Naive thymus-derived CD8-positive, alpha-beta T cell (primary cell): Measurements from ENCODE around the gene HOXA13. TPM values are rescaled to one million over a fixed set of nuclear protein-coding genes. Genes with fewer than 3 reads are reported as not detected.

Experiments
- ATAC-seq, 2 donors: fragments of 150-1000 bp; cut with Tn5 transposase in 1 of 2; sonication (Bioruptor Pico), chemical (Tn5 transposase) in 1 of 2; 1 replicate in 1 of 2; 2 replicates in 1 of 2; pipeline ENCODE4 v1.10.0; 2021; ENCODE audit warnings: mild to moderate bottlenecking in 2 of 2, moderate library complexity in 2 of 2
- POLR2A ChIA-PET: fragments of 350-600 bp; sonication (Branson Sonifier 250); formaldehyde crosslinking; loops from one replicate; lab custom pipeline; 2021; ENCODE audit warnings: antibody characterized with exemption; lab: Charles Lee
- DNase-seq, 10 donors: peaks; one replicate each; pipeline versions ENCODE4 v3.0.0 to v3.0.0-alpha.2; 2020 to 2022
- H3K27ac Mint-ChIP-seq, 10 donors: one replicate each; pipeline ENCODE4 v1.8.0; 2020 to 2022; ENCODE audit warnings: mild to moderate bottlenecking in 10 of 10, mixed read lengths in 10 of 10, moderate library complexity in 4 of 10, inconsistent platforms in 1 of 10
- H3K27me3 Mint-ChIP-seq, 5 donors: one replicate each; pipeline ENCODE4 v1.8.0; 2021 to 2022; ENCODE audit warnings: mixed read lengths in 5 of 5
- H3K36me3 Mint-ChIP-seq, 3 donors: one replicate each; pipeline ENCODE4 v1.8.0; 2020 to 2022; ENCODE audit warnings: mixed read lengths in 3 of 3, mild to moderate bottlenecking in 2 of 3, inconsistent platforms in 1 of 3
- H3K4me1 Mint-ChIP-seq, 4 donors: one replicate each; pipeline ENCODE4 v1.8.0; 2021 to 2022; ENCODE audit warnings: mixed read lengths in 4 of 4
- H3K4me3 Mint-ChIP-seq, 10 donors: one replicate each; pipeline ENCODE4 v1.8.0; 2020 to 2022; ENCODE audit warnings: mild to moderate bottlenecking in 10 of 10, mixed read lengths in 10 of 10, moderate library complexity in 6 of 10, inconsistent platforms in 1 of 10
- H3K9me3 Mint-ChIP-seq, 9 donors: one replicate each; pipeline ENCODE4 v1.8.0; 2020 to 2022; ENCODE audit warnings: mixed read lengths in 9 of 9, mild to moderate bottlenecking in 3 of 9, inconsistent platforms in 1 of 9, moderate library complexity in 1 of 9
- microRNA-seq: library from miRNA; unstranded; fragments of <30 nt; microRNA quantifications from one replicate; pipeline ENCODE4 v1.2.0, GENCODE V29; 2022; ENCODE audit warnings: borderline microRNAs expressed
- polyA plus RNA-seq, 3 donors: library from polyadenylated mRNA; unstranded; fragments of 300-500 nt; fragmentation: Illumina TruSeq; gene quantifications; one replicate each; pipeline ENCODE4 v1.2.3, GENCODE V29; 2021
- total RNA-seq, 8 experiments: library from RNA in 2 of 8; stranded (reverse) in 2 of 8; gene quantifications; one replicate each; pipeline ENCODE4 v1.2.3 and lab custom pipeline; 2021 to 2026

HOXA13 gene
- total and polyA plus RNA-seq, 5 experiments from 2014 or later: not detected

DNA sequence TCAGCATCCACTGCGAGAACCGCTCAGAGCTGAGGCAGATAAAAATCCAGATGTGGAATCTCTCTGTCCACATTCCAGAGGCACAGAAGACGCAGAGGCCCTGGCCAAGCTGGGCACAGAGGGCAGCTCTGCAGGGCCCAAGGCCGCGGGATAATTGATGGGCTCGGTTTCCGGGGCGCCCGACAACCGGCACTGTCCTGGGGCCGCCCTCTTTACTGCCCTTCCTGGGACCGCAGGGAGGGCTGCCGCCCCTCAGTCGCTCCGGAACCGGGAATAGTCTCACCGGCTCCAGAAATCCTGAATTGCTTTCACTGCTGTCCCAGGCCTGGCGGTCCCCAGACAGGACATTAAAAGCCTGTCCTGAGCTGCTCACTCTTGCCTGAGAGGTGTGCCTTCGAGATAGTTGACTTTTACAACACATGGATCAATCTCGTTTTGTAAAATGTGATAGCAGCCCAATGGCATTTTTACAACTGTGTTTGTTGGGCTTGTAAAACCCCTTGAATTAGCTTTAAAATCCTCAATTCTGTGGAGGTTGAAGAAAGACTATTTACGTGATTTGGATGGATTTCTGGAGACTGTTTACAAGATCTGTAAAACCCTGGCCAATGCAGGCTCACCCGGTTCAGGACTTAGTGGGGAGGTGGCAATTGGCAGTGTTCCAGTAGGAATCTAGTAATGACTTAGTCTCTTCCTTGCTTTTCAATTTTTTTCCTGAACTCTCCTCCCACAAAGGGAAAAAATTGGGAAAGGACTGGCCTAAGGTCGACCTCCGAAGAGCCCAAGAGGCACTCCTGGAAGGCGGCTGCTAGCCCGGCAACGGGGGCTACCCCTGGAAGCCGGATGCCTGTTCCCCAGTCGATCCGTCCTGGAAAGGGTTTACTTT is 50.9 kb downstream of the HOXA13 start:
- Mint-ChIP-seq H3K4me3 (peak overlapping the region in 4 of 10 donors; percentile 64 to 80 (median 76)), H3K9me3 (peaks cover 0 to 2% (median 0%) of the 10 kb centered on the region in 9 donors), H3K27ac (peak overlapping the region in 1 of 10 donors; percentile 69), H3K4me1 (peaks cover 23 to 43% (median 36%) of the 10 kb centered on the region in 4 donors), H3K27me3 (peaks cover 46 to 90% (median 67%) of the 10 kb centered on the region in 5 donors), H3K36me3 (no peaks in the 10 kb centered on the region)
- POLR2A ChIA-PET: interaction anchor here (0.6 kb wide), 1 partner anchor 22 kb away, joined by 3 read pairs; no protein-coding TSS in a partner anchor
- DNase-seq (peak in 1 of 10 donors; percentile 56), ATAC-seq (no peak)

- peak overlapping the region; percentile 47 to 84 (median 76) for H3K4me3 Mint-ChIP-seq
- H3K36me3 Mint-ChIP-seq: no peaks in the 10 kb centered on the region
- ATAC-seq (no peak), DNase-seq (peak in 1 of 10 donors; percentile 37)
- H3K9me3 Mint-ChIP-seq: peaks cover 0 to 2% (median 0%) of the 10 kb centered on the region in 9 donors
- H3K4me1 Mint-ChIP-seq: peaks cover 23 to 41% (median 33%) of the 10 kb centered on the region in 4 donors
- H3K27me3 Mint-ChIP-seq: peaks cover 39 to 82% (median 60%) of the 10 kb centered on the region in 5 donors
- peak overlapping the region in 2 of 10 donors; percentile 43 to 69 for H3K27ac Mint-ChIP-seq
- POLR2A ChIA-PET: interaction anchor here (0.6 kb wide), 2 partner anchors 22 to 515 kb away, joined by 3 to 5 read pairs; no protein-coding TSS in a partner anchor
Measured at GRCh38 chr7:27148031-27148755, 51.7 kb downstream of the HOXA13 start.

DNA sequence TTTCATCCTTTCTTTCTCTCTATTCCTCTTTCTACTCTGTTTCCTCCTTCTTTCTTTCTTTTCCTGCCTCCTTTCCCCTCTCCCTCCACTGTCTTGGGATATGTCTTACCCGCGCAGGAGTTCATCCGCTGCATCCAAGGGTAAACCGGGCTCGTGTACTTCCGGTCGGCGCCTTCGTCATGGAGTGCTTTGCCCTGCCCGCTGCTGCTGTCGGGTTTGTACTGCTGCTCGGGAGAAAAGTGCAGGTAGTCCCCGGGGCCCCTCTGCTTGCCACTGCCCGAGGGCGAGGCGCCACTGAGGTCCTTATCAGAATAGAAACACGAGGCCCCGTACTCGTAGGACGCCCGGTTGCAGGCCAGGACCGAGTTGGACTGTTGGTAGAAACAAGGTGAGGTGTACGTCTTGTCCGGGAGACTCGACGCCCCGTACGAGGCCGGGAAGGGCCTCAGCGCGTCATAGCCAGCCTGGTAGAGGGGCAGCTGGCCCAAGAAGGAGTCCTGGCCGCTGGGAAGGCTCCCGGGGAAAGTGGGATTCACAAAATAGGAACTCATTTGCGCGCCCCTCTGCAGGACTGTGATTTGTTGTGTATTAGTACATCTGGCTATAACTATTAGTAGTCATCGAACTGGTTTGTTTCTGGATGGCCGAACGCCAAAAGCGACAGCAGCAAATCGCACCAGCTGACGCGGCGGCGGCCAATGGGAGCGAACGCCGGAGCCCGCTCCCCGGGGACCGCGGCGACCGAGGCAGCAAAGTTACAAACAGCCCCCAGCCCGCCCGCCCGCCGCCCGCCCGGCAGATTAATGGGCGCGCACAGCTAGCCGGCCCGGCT is 52.5 kb downstream of the HOXA13 start, which contains the start of gene HOXA6:
Gene HOXA6 (minus strand): TSS at position 576 of the 832 bp plus-strand sequence. CDS start 25 bp downstream, at position 551.
- Mint-ChIP-seq H3K36me3 (no peaks in the 10 kb centered on the region), H3K4me3 (peak within 1 kb of the TSS; percentile 47 to 84 (median 76)), H3K27ac (peak within 1 kb of the TSS in 2 of 10 donors; percentile 43 to 69), H3K9me3 (peaks cover 0 to 2% (median 0%) of the 10 kb centered on the region in 9 donors), H3K4me1 (peaks cover 23 to 38% (median 32%) of the 10 kb centered on the region in 4 donors), H3K27me3 (peaks cover 41 to 83% (median 61%) of the 10 kb centered on the region in 5 donors)
- ATAC-seq (no peak), DNase-seq (peak in 1 of 10 donors; percentile 27)
- POLR2A ChIA-PET: interaction anchor here (0.6 kb wide), 1 partner anchor 516 kb away, joined by 5 read pairs; no protein-coding TSS in a partner anchor

DNA sequence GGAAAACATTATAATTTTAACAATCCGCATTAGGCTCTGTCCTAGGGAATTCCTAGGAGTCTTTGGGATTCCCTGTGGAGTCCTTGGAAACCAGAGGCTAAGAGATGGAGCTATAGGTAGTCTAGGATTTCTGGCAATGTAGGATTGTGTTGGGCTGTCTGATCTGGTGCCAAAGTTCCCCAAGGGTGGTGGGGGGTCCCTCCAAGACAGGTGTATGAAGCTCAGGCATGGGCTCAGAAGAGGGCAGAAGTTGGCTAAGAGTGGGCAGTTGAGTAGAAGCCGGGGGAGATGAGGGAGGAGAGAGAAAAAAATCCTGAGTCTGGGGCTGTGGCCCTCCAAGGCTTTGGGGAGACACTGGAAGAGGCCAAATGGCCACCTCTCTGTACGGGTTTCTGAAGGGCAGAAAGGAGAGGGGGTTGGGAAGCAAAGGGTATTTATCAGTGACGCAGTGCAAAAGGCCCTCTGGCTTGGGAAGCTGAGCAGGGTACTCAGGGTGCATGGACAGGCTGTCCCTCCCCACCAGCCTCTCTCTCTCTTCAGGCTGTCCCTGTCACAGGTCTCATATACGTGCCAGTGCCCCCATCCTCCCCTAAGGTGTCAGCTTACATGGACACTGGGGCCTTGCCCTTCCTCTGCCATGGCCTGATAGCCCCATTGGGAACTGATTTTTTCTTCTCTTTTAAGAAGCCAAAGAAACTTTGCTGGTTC is 53.2 kb downstream of the HOXA13 start:
- H3K27me3 Mint-ChIP-seq: peaks cover 37 to 83% (median 59%) of the 10 kb centered on the region in 5 donors
- H3K9me3 Mint-ChIP-seq: peaks cover 0 to 2% (median 0%) of the 10 kb centered on the region in 9 donors
- DNase-seq: peak in 1 of 10 donors; percentile 9
- no peak overlapping the region for H3K27ac Mint-ChIP-seq
- POLR2A ChIA-PET: no interaction called here
- peaks cover 19 to 31% (median 25%) of the 10 kb centered on the region in 4 donors for H3K4me1 Mint-ChIP-seq
- H3K36me3 Mint-ChIP-seq: no peaks in the 10 kb centered on the region
- no peak for ATAC-seq
- H3K4me3 Mint-ChIP-seq: peak overlapping the region in 2 of 10 donors; percentile 11 to 55

DNA sequence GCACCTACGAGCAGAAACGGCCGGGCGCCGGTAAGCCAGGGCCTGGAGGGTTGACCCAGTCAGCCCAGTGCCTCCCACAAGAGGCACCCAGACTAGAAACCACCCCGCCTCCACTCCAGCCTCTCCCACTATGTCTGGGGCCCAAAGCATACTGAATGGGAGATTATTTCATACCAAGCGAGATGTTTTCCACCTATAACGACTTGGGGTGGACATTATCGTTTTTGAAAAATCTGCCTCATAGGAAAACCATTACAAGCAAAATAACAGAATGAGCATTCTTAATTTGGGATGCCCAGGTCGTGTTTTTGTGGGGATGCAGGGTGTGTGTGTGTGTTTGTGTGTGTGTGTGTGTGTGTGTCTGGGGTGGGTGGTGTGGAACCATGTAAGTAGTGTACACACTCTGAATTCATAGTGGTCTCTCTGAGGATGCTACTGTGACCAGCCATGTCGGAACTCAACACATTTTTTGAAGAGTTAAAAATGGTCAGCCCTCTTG is 53.9 kb downstream of the HOXA13 start:
- POLR2A ChIA-PET: no interaction called here
- H3K9me3 Mint-ChIP-seq: peaks cover 0 to 2% (median 0%) of the 10 kb centered on the region in 9 donors
- no peak for ATAC-seq
- H3K36me3 Mint-ChIP-seq: no peaks in the 10 kb centered on the region
- H3K4me1 Mint-ChIP-seq: peaks cover 14 to 24% (median 18%) of the 10 kb centered on the region in 4 donors
- no peak overlapping the region for H3K27ac Mint-ChIP-seq
- peaks cover 34 to 83% (median 54%) of the 10 kb centered on the region in 5 donors for H3K27me3 Mint-ChIP-seq
- H3K4me3 Mint-ChIP-seq: no peak overlapping the region
- no peak for DNase-seq

GRCh38 chr7:27145165-27145913 is 54.6 kb downstream of the HOXA13 start:
- POLR2A ChIA-PET: interaction anchor here (1.4 kb wide), 1 partner anchor 10 kb away, joined by 4 read pairs; no protein-coding TSS in a partner anchor
- Mint-ChIP-seq H3K4me1 (peaks cover 10 to 19% (median 12%) of the 10 kb centered on the region in 4 donors), H3K4me3 (no peak overlapping the region), H3K27ac (no peak overlapping the region), H3K36me3 (no peaks in the 10 kb centered on the region), H3K27me3 (peaks cover 34 to 79% (median 48%) of the 10 kb centered on the region in 5 donors), H3K9me3 (peaks cover 0 to 2% (median 0%) of the 10 kb centered on the region in 9 donors)
- ATAC-seq (no peak), DNase-seq (peak in 1 of 10 donors; percentile 24)

- DNase-seq (no peak), ATAC-seq (no peak)
- Mint-ChIP-seq H3K27ac (no peak overlapping the region), H3K27me3 (peaks cover 32 to 79% (median 49%) of the 10 kb centered on the region in 5 donors), H3K36me3 (no peaks in the 10 kb centered on the region), H3K4me1 (peaks cover 7 to 15% (median 11%) of the 10 kb centered on the region in 4 donors), H3K9me3 (peaks cover 0 to 2% (median 0%) of the 10 kb centered on the region in 9 donors), H3K4me3 (no peak overlapping the region)
- POLR2A ChIA-PET: interaction anchor here (1.4 kb wide), 1 partner anchor 10 kb away, joined by 4 read pairs; no protein-coding TSS in a partner anchor
Measured at GRCh38 chr7:27144781-27145164, 55.1 kb downstream of the HOXA13 start.

Small RNA genes within 50 kb of the gene (microRNA-seq; reads per million reads assigned to microRNA genes)
- gene MIR196B: 1.4 reads per million

Other genes starting within 250 kb of the HOXA13 start
- under 1 TPM; 0.44 to 0.68 TPM for gene HOXA1, start 104.1 kb downstream of the HOXA13 start, total RNA-seq
- gene HOXA1, start 104.1 kb downstream of the HOXA13 start, polyA plus RNA-seq: under 1 TPM in 2 of 3 donors, not detected in 1; 0.15 to 0.38 TPM
- not detected for gene HOXA2, start 97.4 kb downstream of the HOXA13 start, total RNA-seq
- gene HOXA2, start 97.4 kb downstream of the HOXA13 start, polyA plus RNA-seq: not detected
- under 1 TPM in 1 of 2 experiments, not detected in 1; 0.31 TPM for gene HOXA4, start 69.3 kb downstream of the HOXA13 start, total RNA-seq
- gene HOXA4, start 69.3 kb downstream of the HOXA13 start, polyA plus RNA-seq: under 1 TPM in 2 of 3 donors, not detected in 1; 0.22 to 0.38 TPM
- not detected for gene HOXA5, start 56.4 kb downstream of the HOXA13 start, total RNA-seq
- not detected for gene HOXA5, start 56.4 kb downstream of the HOXA13 start, polyA plus RNA-seq
- not detected for gene HOXA6, start 52.3 kb downstream of the HOXA13 start, total RNA-seq
- not detected for gene HOXA6, start 52.3 kb downstream of the HOXA13 start, polyA plus RNA-seq
- not detected for gene HOXA3, start 47.5 kb downstream of the HOXA13 start, total RNA-seq
- gene HOXA3, start 47.5 kb downstream of the HOXA13 start, polyA plus RNA-seq: not detected
- not detected for gene HOXA7, start 43.4 kb downstream of the HOXA13 start, total RNA-seq
- not detected for gene HOXA7, start 43.4 kb downstream of the HOXA13 start, polyA plus RNA-seq
- not detected for gene HOXA9, start 34.6 kb downstream of the HOXA13 start, total RNA-seq
- gene HOXA9, start 34.6 kb downstream of the HOXA13 start, polyA plus RNA-seq: under 1 TPM in 1 of 3 donors, not detected in 2; 0.16 TPM
- gene HOXA10, start 25.8 kb downstream of the HOXA13 start, total RNA-seq: not detected
- under 1 TPM in 1 of 3 donors, not detected in 2; 0.19 TPM for gene HOXA10, start 25.8 kb downstream of the HOXA13 start, polyA plus RNA-seq
- not detected for gene HOXA11, start 14.9 kb downstream of the HOXA13 start, total RNA-seq
- not detected for gene HOXA11, start 14.9 kb downstream of the HOXA13 start, polyA plus RNA-seq
- gene EVX1, start 42.7 kb upstream of the HOXA13 start, total RNA-seq: not detected
- gene EVX1, start 42.7 kb upstream of the HOXA13 start, polyA plus RNA-seq: not detected